Thyroid gland (tissue), 4 donors: ENCODE results near the gene UCP3.

Experiments
- POLR2A ChIP-seq, 2 donors: fragments of 450-650 bp; IDR thresholded peaks; one replicate each; pipeline ENCODE4 v1.6.1; 2017; ENCODE audit warnings: antibody characterized with exemption in 2 of 2, mild to moderate bottlenecking in 2 of 2, moderate library complexity in 1 of 2
- TF ChIP-seq, protein P1 (sequence below), 6 experiments: fragments of 200-600 bp in 3 of 6; fragments of 450-650 bp in 3 of 6; sonication (generic) in 3 of 6; IDR thresholded peaks; one replicate each; pipeline ENCODE4 v1.5.1; 2016 to 2019; ENCODE audit warnings: antibody characterized with exemption in 6 of 6, mild to moderate bottlenecking in 2 of 6, inconsistent platforms in 1 of 6, moderate library complexity in 1 of 6

DNA sequence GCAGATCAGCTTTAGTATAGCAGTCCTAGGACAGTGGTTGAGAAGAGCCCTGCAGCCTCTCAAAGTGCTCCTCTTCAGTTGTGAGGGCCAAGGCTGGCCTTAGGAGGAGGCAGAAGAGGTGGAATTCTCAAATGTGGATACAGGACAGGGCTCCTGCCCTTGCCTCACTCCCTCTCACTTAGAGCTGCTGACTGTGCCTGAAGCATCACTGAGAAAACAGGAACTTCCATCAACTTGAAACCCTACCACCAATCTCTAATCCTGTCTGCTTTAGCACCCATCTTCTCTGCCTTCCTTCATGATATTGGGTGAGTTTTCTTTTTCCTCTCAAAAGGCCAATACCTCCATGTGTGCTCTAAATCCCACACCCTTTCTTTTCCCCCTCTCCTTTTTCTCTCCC is 14.4 kb upstream of the UCP3 start:
- TF ChIP-seq, protein P1, sequence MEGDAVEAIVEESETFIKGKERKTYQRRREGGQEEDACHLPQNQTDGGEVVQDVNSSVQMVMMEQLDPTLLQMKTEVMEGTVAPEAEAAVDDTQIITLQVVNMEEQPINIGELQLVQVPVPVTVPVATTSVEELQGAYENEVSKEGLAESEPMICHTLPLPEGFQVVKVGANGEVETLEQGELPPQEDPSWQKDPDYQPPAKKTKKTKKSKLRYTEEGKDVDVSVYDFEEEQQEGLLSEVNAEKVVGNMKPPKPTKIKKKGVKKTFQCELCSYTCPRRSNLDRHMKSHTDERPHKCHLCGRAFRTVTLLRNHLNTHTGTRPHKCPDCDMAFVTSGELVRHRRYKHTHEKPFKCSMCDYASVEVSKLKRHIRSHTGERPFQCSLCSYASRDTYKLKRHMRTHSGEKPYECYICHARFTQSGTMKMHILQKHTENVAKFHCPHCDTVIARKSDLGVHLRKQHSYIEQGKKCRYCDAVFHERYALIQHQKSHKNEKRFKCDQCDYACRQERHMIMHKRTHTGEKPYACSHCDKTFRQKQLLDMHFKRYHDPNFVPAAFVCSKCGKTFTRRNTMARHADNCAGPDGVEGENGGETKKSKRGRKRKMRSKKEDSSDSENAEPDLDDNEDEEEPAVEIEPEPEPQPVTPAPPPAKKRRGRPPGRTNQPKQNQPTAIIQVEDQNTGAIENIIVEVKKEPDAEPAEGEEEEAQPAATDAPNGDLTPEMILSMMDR (IDR thresholded peaks at IDR 0.05), result no peak
- TF ChIP-seq POLR2A (IDR thresholded peaks at IDR 0.05), result no peak
